GM21423 (cell line): ENCODE measurements around the gene NAP1L4.

Source experiments
- ATAC-seq: cut with Tn5 transposase; IDR thresholded peaks from one replicate; pipeline ENCODE4 v1.9.1; 2021; ENCODE audit warnings: mild to moderate bottlenecking, moderate library complexity; ENCODE audit not compliant: unreplicated experiment

The NAP1L4 gene

GRCh38 chr11:2926611-2927051 is 65.5 kb downstream of the NAP1L4 start:
- ATAC-seq = no peak

- no peak for ATAC-seq
These were observed 67.1 kb downstream of the NAP1L4 start for GRCh38 chr11:2924821-2925675.

- no peak for ATAC-seq
These were observed 67.7 kb downstream of the NAP1L4 start for GRCh38 chr11:2924381-2924780.

DNA sequence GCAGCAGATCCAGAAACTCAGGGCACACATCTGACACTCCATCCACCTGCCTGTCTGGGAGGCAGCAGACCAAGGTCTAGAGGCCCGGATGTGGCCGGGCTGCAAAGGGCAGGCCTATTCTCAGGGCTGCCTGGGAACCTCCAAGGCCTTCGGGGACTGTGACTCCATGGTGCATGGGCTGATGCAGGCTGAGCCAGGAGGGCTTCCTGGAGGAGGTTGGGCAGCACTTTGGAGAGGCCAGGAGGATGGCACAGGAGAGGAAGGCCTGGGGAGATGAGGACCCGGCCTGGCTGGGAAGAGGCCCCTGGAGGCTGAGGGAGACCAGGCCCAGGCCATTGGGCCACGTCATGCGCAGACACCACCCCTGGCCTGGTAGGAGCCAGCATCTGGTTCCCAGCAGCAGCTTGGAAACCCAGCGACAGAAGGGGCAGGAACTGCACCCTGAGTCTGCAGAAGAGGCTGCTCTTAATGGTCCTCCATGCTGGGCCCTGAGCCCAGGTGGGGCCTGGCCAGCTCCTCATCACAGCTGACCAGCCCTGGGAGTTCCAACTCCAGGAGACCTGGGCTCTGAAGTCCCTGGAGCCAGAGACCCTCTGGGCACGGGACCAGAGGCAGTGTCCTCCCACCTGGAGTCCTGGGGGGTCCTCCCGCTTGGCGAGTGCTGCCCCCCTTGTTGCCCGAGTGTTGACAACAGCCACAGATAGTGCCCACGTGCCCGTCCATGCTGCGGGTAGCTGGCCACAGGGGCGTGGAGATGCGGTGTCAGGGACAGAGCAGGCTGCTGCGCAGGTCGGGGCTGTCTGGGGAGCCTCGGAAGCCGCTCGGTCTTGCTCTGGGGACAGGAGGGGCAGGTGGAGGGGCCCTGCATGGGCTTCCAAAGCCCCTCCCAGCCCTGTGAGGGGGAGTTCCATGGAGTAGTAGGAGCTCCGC is 68.4 kb downstream of the NAP1L4 start:
- no peak for ATAC-seq

GRCh38 chr11:2922655-2923054 is 69.5 kb downstream of the NAP1L4 start:
- ATAC-seq = no peak

DNA sequence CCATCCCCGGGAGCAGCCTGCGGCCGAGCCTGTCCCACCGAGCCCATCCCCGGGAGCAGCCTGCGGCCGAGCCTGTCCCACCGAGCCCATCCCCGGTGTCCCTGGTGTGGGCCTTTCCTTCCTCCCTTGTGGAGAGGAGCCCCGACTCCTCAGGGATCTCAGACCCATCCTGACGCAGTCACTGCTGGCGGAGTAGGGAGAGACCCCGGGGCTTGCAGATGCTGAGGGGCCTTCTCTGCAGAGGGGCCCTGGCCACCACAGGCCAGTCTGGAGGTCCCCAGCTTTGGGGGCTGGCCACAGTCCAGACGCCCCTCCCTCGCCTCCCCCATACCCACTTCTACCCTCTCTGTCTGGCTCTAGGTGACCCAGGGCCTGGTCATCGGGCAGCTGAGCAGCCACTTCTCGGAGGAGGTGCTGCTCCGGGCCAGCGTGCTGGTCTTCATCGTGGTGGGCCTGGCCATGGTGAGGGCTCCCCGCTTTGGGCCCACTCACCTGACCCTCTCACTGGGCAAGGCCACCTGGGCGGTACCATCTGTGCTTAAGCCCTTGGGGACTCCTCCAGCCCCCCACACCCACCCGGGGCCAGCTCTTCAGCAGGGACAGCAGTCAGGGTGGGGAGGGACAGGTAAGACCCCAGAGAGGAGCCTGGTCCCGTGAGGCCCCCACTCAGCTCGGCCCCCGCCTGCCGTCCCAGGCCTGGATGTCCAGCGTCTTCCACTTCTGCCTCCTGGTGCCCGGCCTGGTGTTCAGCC is 70.2 kb downstream of the NAP1L4 start:
- no peak for ATAC-seq

DNA sequence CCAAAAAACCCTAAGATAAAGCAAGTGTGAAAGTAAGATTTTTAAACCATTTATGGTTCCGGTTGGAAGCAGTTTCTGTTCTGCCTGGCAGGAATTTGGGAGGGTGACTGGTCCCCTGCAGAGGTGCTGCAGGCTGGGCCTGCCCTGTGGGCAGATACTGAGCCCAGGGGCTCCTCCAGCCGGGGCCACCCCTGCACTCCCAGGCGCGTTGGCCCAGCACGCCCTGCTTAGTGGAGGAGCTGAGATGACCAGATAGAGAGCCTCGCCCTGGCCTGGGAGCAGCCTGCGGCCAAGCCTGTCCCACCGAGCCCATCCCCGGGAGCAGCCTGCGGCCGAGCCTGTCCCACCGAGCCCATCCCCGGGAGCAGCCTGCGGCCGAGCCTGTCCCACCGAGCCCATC is 70.9 kb downstream of the NAP1L4 start:
- ATAC-seq = no peak

- ATAC-seq = no peak
These were observed 71.8 kb downstream of the NAP1L4 start for GRCh38 chr11:2920343-2920742.

DNA sequence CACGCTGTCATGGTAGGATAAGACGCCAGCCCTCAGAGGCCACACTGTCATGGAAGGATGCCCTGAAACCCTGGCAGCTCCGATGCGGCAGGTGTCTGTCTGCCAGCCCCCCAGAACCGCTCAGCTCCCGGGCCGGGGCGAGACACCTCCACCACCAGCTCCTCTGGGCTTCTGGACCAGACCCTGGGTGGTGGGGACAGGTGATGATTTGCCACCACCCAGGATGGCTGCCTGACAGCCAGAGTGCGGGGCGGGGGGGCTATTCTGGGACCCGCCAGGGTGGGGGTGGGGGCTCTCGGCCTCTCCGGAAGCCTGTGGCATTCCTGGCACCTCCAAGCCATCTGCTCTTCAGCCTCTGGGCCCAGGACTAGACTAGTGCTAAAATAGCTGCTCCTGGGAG is 72.3 kb downstream of the NAP1L4 start:
- ATAC-seq = no peak

DNA sequence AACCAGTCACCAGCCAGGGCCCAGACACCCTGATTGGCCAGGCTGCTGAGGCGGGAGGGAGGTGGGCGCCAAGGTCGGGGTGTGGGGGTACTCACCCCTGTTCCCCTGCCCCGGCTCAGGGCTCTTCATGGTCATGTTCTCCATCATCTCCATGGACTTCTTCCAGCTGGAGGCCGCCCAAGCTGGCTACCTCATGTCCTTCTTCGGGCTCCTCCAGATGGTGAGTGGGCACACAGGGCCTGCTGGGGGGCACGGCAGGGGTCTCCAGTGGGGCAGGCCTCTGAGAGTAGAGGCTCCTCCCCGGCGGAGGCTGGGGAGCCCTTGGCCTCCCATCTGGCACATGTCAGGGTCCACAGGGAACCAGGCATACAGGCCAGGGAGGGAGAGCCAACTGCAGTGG is 72.9 kb downstream of the NAP1L4 start:
- no peak for ATAC-seq

DNA sequence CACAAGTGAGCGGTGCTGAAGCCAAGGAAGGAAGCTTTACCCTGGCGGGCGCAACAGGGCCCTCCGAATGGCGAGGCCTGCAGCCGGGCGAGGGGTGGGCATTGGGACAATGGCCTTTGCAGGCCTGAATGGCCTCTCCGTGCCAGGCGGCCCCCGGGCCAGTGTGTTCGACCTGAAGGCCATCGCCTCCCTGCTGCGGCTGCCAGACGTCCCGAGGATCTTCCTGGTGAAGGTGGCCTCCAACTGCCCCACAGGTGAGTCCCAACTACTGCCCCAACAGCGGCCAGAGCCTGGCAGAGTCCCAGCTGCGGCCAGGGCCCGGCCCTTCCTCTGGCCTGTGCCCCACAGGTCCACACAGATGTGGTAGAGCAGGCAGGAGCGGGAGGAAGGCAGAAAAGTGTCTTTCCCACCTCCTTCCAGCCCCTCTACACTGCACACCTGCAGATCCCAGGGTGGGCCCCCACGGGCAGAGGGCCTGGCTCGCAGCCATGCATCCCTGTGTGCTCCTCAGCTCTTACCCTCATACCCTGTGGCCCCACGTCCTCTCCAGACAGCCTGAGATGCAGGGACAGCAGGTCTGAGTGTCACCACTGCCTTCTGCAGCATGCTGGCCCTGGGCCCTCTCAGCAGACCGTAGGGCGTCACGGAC is 74.2 kb downstream of the NAP1L4 start:
- ATAC-seq = no peak

- no peak for ATAC-seq
These were observed 75.1 kb downstream of the NAP1L4 start for GRCh38 chr11:2916892-2917645.

DNA sequence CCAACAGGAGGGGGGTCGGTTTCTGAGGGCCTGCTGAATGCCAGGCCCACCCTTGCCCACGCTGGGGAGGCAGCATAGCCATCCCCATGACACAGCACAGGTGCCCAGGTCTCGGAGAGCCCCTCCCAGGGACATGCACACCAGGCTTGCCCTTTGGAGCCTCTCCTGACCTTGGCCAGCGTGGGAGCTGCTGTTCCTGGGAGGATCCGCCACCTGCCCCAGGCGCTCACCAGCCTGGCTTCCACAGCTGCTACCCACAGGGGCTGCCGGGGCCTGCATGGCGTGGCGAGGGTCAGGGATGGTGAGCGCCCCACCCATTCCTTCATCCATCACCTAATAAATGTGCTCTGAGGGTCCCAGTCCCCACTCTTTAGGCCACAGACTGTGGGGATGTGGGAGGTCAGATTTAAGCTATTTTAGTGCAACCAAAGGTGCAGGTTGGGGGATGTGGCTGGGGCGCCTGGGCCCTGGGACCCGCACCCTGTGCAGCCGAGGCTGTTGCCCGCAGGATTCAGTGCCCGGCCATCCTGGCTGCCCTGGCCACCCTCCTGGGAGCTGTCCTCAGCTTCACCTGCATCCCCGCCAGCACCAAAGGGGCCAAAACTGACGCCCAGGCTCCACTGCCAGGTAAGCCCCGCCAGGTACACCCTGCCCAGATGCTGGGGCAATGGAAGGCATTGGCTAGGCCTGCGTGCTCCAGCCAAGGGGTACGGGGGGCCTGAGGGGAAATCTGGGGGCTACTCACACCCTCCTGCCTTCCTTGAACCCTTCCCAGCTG is 75.8 kb downstream of the NAP1L4 start:
- no peak for ATAC-seq

DNA sequence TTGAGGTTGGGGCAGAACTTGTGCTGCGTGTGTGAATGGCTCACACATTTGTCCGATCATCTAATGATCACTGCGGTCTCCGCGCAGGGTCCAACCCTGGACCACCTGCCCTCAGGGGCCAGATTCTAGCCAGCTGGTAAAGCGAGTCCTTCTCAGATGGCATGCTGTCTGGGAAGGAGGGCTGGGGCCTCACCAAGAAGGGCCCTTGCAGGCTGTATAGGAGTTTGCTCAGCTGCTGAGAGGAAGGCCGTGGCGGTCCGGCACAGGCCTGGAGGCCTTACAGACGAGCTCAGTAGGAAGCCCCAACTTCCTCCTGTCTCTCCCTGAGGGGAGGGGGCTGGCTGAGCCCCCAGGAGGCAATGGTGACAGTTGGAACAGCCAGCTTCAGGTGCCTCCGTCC is 76.7 kb downstream of the NAP1L4 start:
- no peak for ATAC-seq

DNA sequence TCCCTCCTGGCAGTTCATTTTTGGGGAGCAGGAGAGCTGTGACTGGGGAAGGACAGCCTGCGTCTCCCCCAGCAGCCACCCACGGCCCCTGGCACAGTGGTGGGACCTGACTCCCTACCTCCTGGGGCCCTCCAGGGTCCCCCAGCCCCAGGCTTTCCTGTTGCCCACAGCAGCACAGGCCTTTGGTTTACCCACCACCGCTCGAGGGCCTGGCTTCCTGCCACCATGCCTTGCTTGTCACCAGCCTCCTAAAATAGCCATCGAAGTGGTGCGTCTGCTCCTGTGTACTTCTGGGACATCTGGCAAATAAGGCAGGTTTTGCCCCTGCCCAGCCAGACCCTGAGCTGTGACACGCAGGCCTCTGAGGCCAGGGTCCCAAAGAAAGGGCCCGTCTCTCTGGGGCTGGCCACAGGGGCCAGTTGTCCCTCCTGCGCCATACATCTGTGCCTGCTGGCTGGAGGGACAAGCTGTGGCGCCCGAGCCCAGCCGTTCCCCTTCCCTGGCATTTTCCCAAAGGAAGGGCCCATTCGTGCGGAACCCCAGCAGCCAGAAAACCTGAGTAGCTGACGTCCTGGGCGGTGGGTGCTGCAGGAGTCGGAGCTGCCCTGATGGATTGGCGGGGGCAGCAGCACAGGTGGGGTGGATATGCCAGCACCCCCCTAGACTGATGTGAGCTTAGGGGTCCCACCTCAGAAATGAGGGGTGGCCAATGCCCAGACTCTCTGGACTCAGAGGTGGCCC is 77.5 kb downstream of the NAP1L4 start:
- no peak for ATAC-seq

- ATAC-seq = no peak
These were observed 78.4 kb downstream of the NAP1L4 start for GRCh38 chr11:2913776-2914175.

GRCh38 chr11:2913019-2913431 is 79.1 kb downstream of the NAP1L4 start:
- ATAC-seq = no peak

- ATAC-seq = no peak
These were observed 79.6 kb downstream of the NAP1L4 start for GRCh38 chr11:2912498-2912897.
